HG02642 (cell line): ENCODE data around the gene PRDM1.

ENCODE experiments used
- ATAC-seq: cut with Tn5 transposase; IDR thresholded peaks from one replicate; pipeline ENCODE4 v1.9.1; 2021; ENCODE audit warnings: mild to moderate bottlenecking; ENCODE audit not compliant: unreplicated experiment, poor library complexity

PRDM1 gene

DNA sequence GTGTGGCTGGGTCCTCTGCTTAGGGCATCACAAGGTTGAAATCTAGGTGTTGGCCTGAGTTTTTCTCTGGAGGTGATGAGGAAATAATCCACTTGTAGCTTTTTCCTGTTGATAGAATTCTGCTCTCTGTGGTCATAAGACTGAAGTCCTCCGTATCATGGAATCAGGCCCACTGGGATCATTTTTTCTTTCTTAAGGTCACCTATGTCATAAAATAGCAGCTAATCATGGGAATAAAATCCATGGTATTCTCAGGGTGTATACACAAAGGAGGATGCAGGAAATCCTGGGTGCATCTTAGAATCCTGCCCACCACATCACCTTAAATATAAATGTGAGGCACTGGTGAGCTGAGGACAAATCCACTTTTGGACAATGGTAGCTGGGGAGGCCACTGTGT, 72.7 kb downstream of the PRDM1 start:
- ATAC-seq: no peak
